WTC11 (cell line): ENCODE measurements around the gene CLNK. TPM values are rescaled to one million over a fixed set of nuclear protein-coding genes. Genes with fewer than 3 reads are reported as not detected.

Experiments
- ATAC-seq: fragments of 200-7000 bp; cut with Tn5 transposase; 2 replicates; pipeline ENCODE4 v1.10.0; 2021; ENCODE audit warnings: mild to moderate bottlenecking, moderate library complexity
- CTCF ChIA-PET: fragments of 300-600 bp; sonication (Branson Sonifier 250); formaldehyde crosslinking; loops from one replicate; lab custom pipeline; 2021; ENCODE audit warnings: antibody characterized with exemption; lab: Charles Lee
- POLR2A ChIA-PET: fragments of 350-600 bp; sonication (Branson Sonifier 250); formaldehyde crosslinking; loops from one replicate; lab custom pipeline; 2021; ENCODE audit warnings: antibody characterized with exemption; lab: Charles Lee
- DNase-seq: peaks from one replicate; pipeline ENCODE4 v3.0.0; 2021; ENCODE audit warnings: low spot score
- H3K27ac Mint-ChIP-seq: 2 replicates; pipeline ENCODE4 v1.8.0; 2021; ENCODE audit warnings: mixed read lengths
- H3K27me3 Mint-ChIP-seq: 2 replicates; pipeline ENCODE4 v1.8.0; 2021; ENCODE audit warnings: low read depth, mild to moderate bottlenecking, moderate library complexity, mixed read lengths
- H3K36me3 Mint-ChIP-seq: 2 replicates; pipeline ENCODE4 v1.8.0; 2021; ENCODE audit warnings: mixed read lengths
- H3K4me1 Mint-ChIP-seq: 2 replicates; pipeline ENCODE4 v1.8.0; 2022; ENCODE audit warnings: mixed read lengths
- H3K4me3 Mint-ChIP-seq: 2 replicates; pipeline ENCODE4 v1.8.0; 2021; ENCODE audit warnings: mild to moderate bottlenecking, moderate library complexity, mixed read lengths
- H3K9me3 Mint-ChIP-seq: 2 replicates; pipeline ENCODE4 v1.8.0; 2021; ENCODE audit warnings: mixed read lengths
- AFF4 ChIP-seq: sonication (generic); formaldehyde crosslinking; IDR thresholded peaks from 2 replicates; pipeline ENCODE4 v1.8.1; 2023; ENCODE audit warnings: mild to moderate bottlenecking, missing genetic modification reagents, borderline replicate concordance
- CBFB ChIP-seq: sonication (generic); formaldehyde crosslinking; IDR thresholded peaks from 2 replicates; pipeline ENCODE4 v1.8.1; 2022; ENCODE audit warnings: mild to moderate bottlenecking, low read depth, missing genetic modification reagents
- EMX1 ChIP-seq: fragments of 250-450 bp; sonication (Bioruptor Pico); IDR thresholded peaks from 2 replicates; pipeline ENCODE4 v1.8.0; 2021; ENCODE audit warnings: mild to moderate bottlenecking
- ERG ChIP-seq: fragments of 250-450 bp; sonication (Bioruptor Pico); IDR thresholded peaks from 2 replicates; pipeline ENCODE4 v1.8.0; 2021; ENCODE audit warnings: mild to moderate bottlenecking
- ESRRA ChIP-seq: sonication (generic); formaldehyde crosslinking; IDR thresholded peaks from 2 replicates; pipeline ENCODE4 v1.8.1; 2022; ENCODE audit warnings: mild to moderate bottlenecking, missing genetic modification reagents, borderline replicate concordance
- FOXK1 ChIP-seq: sonication (generic); formaldehyde crosslinking; IDR thresholded peaks from 2 replicates; pipeline ENCODE4 v1.8.0; 2022; ENCODE audit warnings: mild to moderate bottlenecking, moderate library complexity, missing genetic modification reagents
- MAX ChIP-seq: sonication (generic); formaldehyde crosslinking; IDR thresholded peaks from 2 replicates; pipeline ENCODE4 v1.8.0; 2022; ENCODE audit warnings: mild to moderate bottlenecking, missing genetic modification reagents
- PRDM15 ChIP-seq: sonication (generic); formaldehyde crosslinking; IDR thresholded peaks from 2 replicates; pipeline ENCODE4 v1.8.0; 2022; ENCODE audit warnings: missing genetic modification reagents
- RORB ChIP-seq: fragments of 250-450 bp; sonication (Bioruptor Pico); IDR thresholded peaks from 2 replicates; pipeline ENCODE4 v1.9.0; 2021; ENCODE audit warnings: mild to moderate bottlenecking
- SMAD3 ChIP-seq: sonication (generic); formaldehyde crosslinking; IDR thresholded peaks from 2 replicates; pipeline ENCODE4 v1.8.0; 2022; ENCODE audit warnings: missing genetic modification reagents, mild to moderate bottlenecking, borderline replicate concordance
- TP53 ChIP-seq: sonication (generic); formaldehyde crosslinking; IDR thresholded peaks from 2 replicates; pipeline ENCODE4 v1.8.1; 2023; ENCODE audit warnings: mild to moderate bottlenecking, missing genetic modification reagents
- ZNF232 ChIP-seq: sonication (generic); formaldehyde crosslinking; IDR thresholded peaks from 2 replicates; pipeline ENCODE4 v1.8.0; 2022; ENCODE audit warnings: mild to moderate bottlenecking, missing genetic modification reagents
- ZNF512 ChIP-seq: sonication (generic); formaldehyde crosslinking; IDR thresholded peaks from 2 replicates; pipeline ENCODE4 v1.8.1; 2022; ENCODE audit warnings: missing genetic modification reagents, borderline replicate concordance
- ZSCAN18 ChIP-seq: fragments of 250-450 bp; sonication (Bioruptor Pico); IDR thresholded peaks from 2 replicates; pipeline ENCODE4 v2.1.2; 2022; ENCODE audit warnings: mild to moderate bottlenecking, moderate library complexity
- total RNA-seq: library from RNA; stranded (reverse); gene quantifications from 3 replicates; pipeline ENCODE4 v1.2.3, GENCODE V29; 2021

The CLNK gene
- total RNA-seq, 1 experiment from 2014 or later, result not detected

- ATAC-seq (no peak), DNase-seq (no peak)
- TF ChIP-seq ERG (CRISPR knock-in tag), result no peak
- no peak for TF ChIP-seq RORB (CRISPR knock-in tag)
- TF ChIP-seq PRDM15 (CRISPR knock-in tag), result no peak
- TF ChIP-seq SMAD3 (CRISPR knock-in tag), result no peak
- no peak for TF ChIP-seq CBFB (CRISPR knock-in tag)
- TF ChIP-seq ZSCAN18 (CRISPR knock-in tag), result no peak
- no peak for TF ChIP-seq MAX (CRISPR knock-in tag)
- no peak for TF ChIP-seq ZNF232 (CRISPR knock-in tag)
- no peak for TF ChIP-seq EMX1 (CRISPR knock-in tag)
- TF ChIP-seq FOXK1, result no peak
- no peak for TF ChIP-seq AFF4 (CRISPR knock-in tag)
- no peak for TF ChIP-seq ZNF512 (CRISPR knock-in tag)
- no peak for TF ChIP-seq TP53 (CRISPR knock-in tag)
- TF ChIP-seq ESRRA (CRISPR knock-in tag), result no peak
- Mint-ChIP-seq H3K27me3 (no peaks in the 10 kb centered on the region), H3K27ac (no peak overlapping the region), H3K4me3 (no peak overlapping the region), H3K36me3 (no peaks in the 10 kb centered on the region), H3K4me1 (peaks cover 12% of the 10 kb centered on the region), H3K9me3 (no peaks in the 10 kb centered on the region)
- CTCF ChIA-PET, result interaction anchor here (1.1 to 1.6 kb wide), 3 partner anchors 10 to 378 kb away, joined by 3 to 6 read pairs (median 6); no protein-coding TSS in a partner anchor
- POLR2A ChIA-PET, result no interaction called here
Measured at GRCh38 chr4:10535912-10536311, 148.7 kb downstream of the CLNK start.
